H9 (cell line): ENCODE measurements around the gene TENM4. TPM values are rescaled to one million over a fixed set of nuclear protein-coding genes. Genes with fewer than 3 reads are reported as not detected.

Experiments used
- DNase-seq: peaks from one replicate; pipeline ENCODE4 v3.0.0-alpha.2; 2017
- H2AFZ ChIP-seq: one replicate; pipeline ENCODE4 v1.6.1; 2013; ENCODE audit warnings: mild to moderate bottlenecking, low read length, control low read depth, moderate library complexity
- H2AK5ac ChIP-seq: 2 replicates; pipeline ENCODE4 v1.6.1; 2013; ENCODE audit warnings: low read length, control low read depth, mixed read lengths; ENCODE audit not compliant: insufficient read length
- H2BK120ac ChIP-seq: one replicate; pipeline ENCODE4 v1.6.1; 2013; ENCODE audit warnings: low read depth, mild to moderate bottlenecking, low read length, control low read depth, inconsistent platforms; ENCODE audit not compliant: poor library complexity, severe bottlenecking
- H2BK12ac ChIP-seq: 2 replicates; pipeline ENCODE4 v1.6.1; 2013; ENCODE audit warnings: low read length, control low read depth, mixed read lengths, low read depth; ENCODE audit not compliant: insufficient read length
- H2BK15ac ChIP-seq: 2 replicates; pipeline ENCODE4 v1.6.1; 2013; ENCODE audit warnings: low read depth, low read length, control low read depth
- H2BK20ac ChIP-seq: one replicate; pipeline ENCODE4 v1.6.1; 2013; ENCODE audit warnings: low read depth, mild to moderate bottlenecking, low read length, control low read depth, inconsistent platforms; ENCODE audit not compliant: poor library complexity, severe bottlenecking
- H2BK5ac ChIP-seq: 2 replicates; pipeline ENCODE4 v1.6.1; 2013; ENCODE audit warnings: low read length, control low read depth, mixed read lengths; ENCODE audit not compliant: insufficient read length
- H3K14ac ChIP-seq: 2 replicates; pipeline ENCODE4 v1.6.1; 2013; ENCODE audit warnings: low read length, control low read depth; ENCODE audit not compliant: insufficient read depth
- H3K18ac ChIP-seq: 2 replicates; pipeline ENCODE4 v1.6.1; 2013; ENCODE audit warnings: low read depth, mild to moderate bottlenecking, mixed read lengths, low read length, control low read depth; ENCODE audit not compliant: insufficient read length
- H3K23ac ChIP-seq: 2 replicates; pipeline ENCODE4 v1.6.1; 2013; ENCODE audit warnings: low read length, control low read depth, mixed read lengths, low read depth; ENCODE audit not compliant: insufficient read length
- H3K23me2 ChIP-seq: 2 replicates; pipeline ENCODE4 v1.6.1; 2013; ENCODE audit warnings: low read depth, mild to moderate bottlenecking, mixed read lengths, low read length, control low read depth; ENCODE audit not compliant: insufficient read length, poor library complexity, severe bottlenecking
- H3K27ac ChIP-seq: 2 replicates; pipeline ENCODE4 v1.5.1; 2013; ENCODE audit warnings: low read length, control low read depth, mixed read lengths, low read depth; ENCODE audit not compliant: insufficient read length
- H3K27me3 ChIP-seq: 2 replicates; pipeline ENCODE4 v1.6.1; 2013; ENCODE audit warnings: low read length, control low read depth, inconsistent platforms; ENCODE audit not compliant: insufficient read depth
- H3K4ac ChIP-seq: 2 replicates; pipeline ENCODE4 v1.6.1; 2013; ENCODE audit warnings: low read depth, mild to moderate bottlenecking, control low read depth, inconsistent platforms, low read length, moderate library complexity
- H3K4me1 ChIP-seq: 2 replicates; pipeline ENCODE4 v1.6.1; 2013; ENCODE audit warnings: low read length, control low read depth, inconsistent platforms; ENCODE audit not compliant: insufficient read depth
- H3K4me2 ChIP-seq: 2 replicates; pipeline ENCODE4 v1.6.1; 2013; ENCODE audit warnings: low read length, control low read depth, mixed read lengths; ENCODE audit not compliant: insufficient read length, insufficient read depth
- H3K56ac ChIP-seq: 2 replicates; pipeline ENCODE4 v1.6.1; 2013; ENCODE audit warnings: low read depth, mild to moderate bottlenecking, mixed read lengths, low read length, control low read depth; ENCODE audit not compliant: insufficient read length
- H3K79me1 ChIP-seq: 2 replicates; pipeline ENCODE4 v1.6.1; 2013; ENCODE audit warnings: low read depth, mild to moderate bottlenecking, moderate library complexity, low read length, control low read depth, inconsistent platforms; ENCODE audit not compliant: insufficient read depth, poor library complexity, severe bottlenecking
- H3K79me2 ChIP-seq: 2 replicates; pipeline ENCODE4 v1.6.1; 2013; ENCODE audit warnings: low read length, control low read depth, inconsistent platforms; ENCODE audit not compliant: insufficient read depth
- H3K9ac ChIP-seq: 2 replicates; pipeline ENCODE4 v1.6.1; 2013; ENCODE audit warnings: low read length, control low read depth, mixed read lengths; ENCODE audit not compliant: insufficient read length; ENCODE audit errors: extremely low read depth
- H3K9me3 ChIP-seq: one replicate; pipeline ENCODE4 v1.6.1; 2013; ENCODE audit warnings: low read depth, low read length, inconsistent platforms; ENCODE audit not compliant: control insufficient read depth
- H3T11ph ChIP-seq: one replicate; pipeline ENCODE4 v1.6.1; 2013; ENCODE audit warnings: mild to moderate bottlenecking, low read length, control low read depth, inconsistent platforms
- H4K20me1 ChIP-seq: one replicate; pipeline ENCODE4 v1.6.1; 2013; ENCODE audit not compliant: control insufficient read depth, insufficient read length, insufficient read depth
- H4K5ac ChIP-seq: 2 replicates; pipeline ENCODE4 v1.6.1; 2013; ENCODE audit warnings: low read depth, mild to moderate bottlenecking, mixed read lengths, low read length, control low read depth; ENCODE audit not compliant: insufficient read length
- H4K8ac ChIP-seq: replicated peaks from 2 replicates; pipeline ENCODE4 v1.6.1; 2013; ENCODE audit warnings: low read length, control low read depth, mixed read lengths, low read depth; ENCODE audit not compliant: insufficient read length
- H4K91ac ChIP-seq: 2 replicates; pipeline ENCODE4 v1.6.1; 2013; ENCODE audit warnings: low read depth, mild to moderate bottlenecking, moderate library complexity, mixed read lengths, low read length, control low read depth; ENCODE audit not compliant: insufficient read length
- H3K27ac Mint-ChIP-seq, 3 experiments: 2 replicates in 2 of 3; 3 replicates in 1 of 3; pipeline ENCODE4 v1.8.0; 2020 to 2021; ENCODE audit warnings: mixed read lengths in 3 of 3, mild to moderate bottlenecking in 1 of 3, moderate library complexity in 1 of 3
- H3K27me3 Mint-ChIP-seq: 2 replicates; pipeline ENCODE4 v1.8.0; 2021; ENCODE audit warnings: low read depth, mild to moderate bottlenecking, moderate library complexity, mixed read lengths
- H3K36me3 Mint-ChIP-seq, 3 experiments: 2 replicates in 2 of 3; 3 replicates in 1 of 3; pipeline ENCODE4 v1.8.0; 2020 to 2021; ENCODE audit warnings: low read depth in 3 of 3, mixed read lengths in 3 of 3; ENCODE audit not compliant: insufficient read depth in 1 of 3
- H3K4me1 Mint-ChIP-seq, 2 experiments: 2 replicates each; pipeline ENCODE4 v1.8.0; 2020; ENCODE audit warnings: mixed read lengths in 2 of 2
- H3K4me3 Mint-ChIP-seq, 2 experiments: 2 replicates in 1 of 2; 3 replicates in 1 of 2; pipeline ENCODE4 v1.8.0; 2020 to 2021; ENCODE audit warnings: mild to moderate bottlenecking in 2 of 2, mixed read lengths in 2 of 2, moderate library complexity in 1 of 2
- H3K9me3 Mint-ChIP-seq, 2 experiments: 2 replicates in 1 of 2; 3 replicates in 1 of 2; pipeline ENCODE4 v1.8.0; 2020; ENCODE audit warnings: mild to moderate bottlenecking in 2 of 2, mixed read lengths in 2 of 2, moderate library complexity in 1 of 2
- CTCF ChIP-seq: fragments of 200-600 bp; sonication (generic); conservative IDR thresholded peaks from 3 replicates; pipeline ENCODE4 v1.8.0; 2021; ENCODE audit warnings: antibody characterized with exemption, mild to moderate bottlenecking
- WGBS: extraction: QIAGEN DNeasy Blood & Tissue Kit; methylation state at CpG from one replicate; pipeline ENCODE4 v1.1.7; 2013; ENCODE audit warnings: missing lambda C conversion rate, low lambda C conversion rate, mixed read lengths; ENCODE audit not compliant: insufficient read length; ENCODE audit errors: extremely low coverage; 5-methylcytosine and 5-hydroxymethylcytosine counted together
- total RNA-seq: library from RNA; stranded (reverse); gene quantifications from 2 replicates; pipeline ENCODE4 v1.2.1, GENCODE V29; 2021

Gene TENM4
- total RNA-seq, 1 experiment from 2014 or later = 4.6 TPM

GRCh38 chr11:78965432-78965831 lies 475.4 kb downstream of the TENM4 start:
- Histone ChIP-seq H3T11ph (no peak overlapping the region), H3K9me3 (no peaks in the 10 kb centered on the region), H3K79me2 (no peaks in the 10 kb centered on the region), H3K56ac (no peak overlapping the region), H2AFZ (no peak overlapping the region), H3K4me2 (no peak overlapping the region), H4K20me1 (no peaks in the 10 kb centered on the region), H3K27ac (no peak overlapping the region), H3K18ac (no peak overlapping the region), H2BK120ac (no peak overlapping the region), H3K23me2 (peaks cover 8% of the 10 kb centered on the region), H3K79me1 (no peaks in the 10 kb centered on the region), H2AK5ac (no peak overlapping the region), H2BK12ac (no peak overlapping the region), H2BK5ac (no peak overlapping the region), H4K5ac (no peak overlapping the region), H4K8ac (no peak overlapping the region), H3K4ac (no peak overlapping the region), H3K27me3 (no peaks in the 10 kb centered on the region; the same call in 1 of the 2 replicates), H3K23ac (no peak overlapping the region), H3K9ac (no peak overlapping the region), H4K91ac (no peak overlapping the region), H2BK15ac (no peak overlapping the region), H3K14ac (no peak overlapping the region), H3K4me1 (peaks cover 2% of the 10 kb centered on the region; the same call in 1 of the 2 replicates), H2BK20ac (no peak overlapping the region)
- H3K36me3 Mint-ChIP-seq = no peaks in the 10 kb centered on the region
- WGBS = no CpG with 5 or more reads among the region's 8 CpGs
- no peak for TF ChIP-seq CTCF
- H3K9me3 Mint-ChIP-seq = no peaks in the 10 kb centered on the region
- no peak overlapping the region for H3K4me3 Mint-ChIP-seq
- H3K27ac Mint-ChIP-seq = no peak overlapping the region
- H3K27me3 Mint-ChIP-seq = peaks cover 34% of the 10 kb centered on the region
- H3K4me1 Mint-ChIP-seq = peaks cover 22 to 26% of the 10 kb centered on the region in 2 experiments
- no peak for DNase-seq
